Astrocyte (in vitro differentiated cells and primary cell): ENCODE results near the gene HMCN2.

Source experiments
- EZH2 ChIP-seq: IDR thresholded peaks from 2 replicates; pipeline ENCODE4 v1.6.1; 2012; ENCODE audit warnings: mild to moderate bottlenecking, low read length, inconsistent platforms; ENCODE audit not compliant: insufficient read depth
- TF ChIP-seq, protein P1 (sequence below): IDR thresholded peaks from 2 replicates; pipeline ENCODE4 v1.5.1; 2011; ENCODE audit warnings: low read depth, mild to moderate bottlenecking, inconsistent platforms, low read length, moderate library complexity; ENCODE audit not compliant: insufficient read depth

DNA sequence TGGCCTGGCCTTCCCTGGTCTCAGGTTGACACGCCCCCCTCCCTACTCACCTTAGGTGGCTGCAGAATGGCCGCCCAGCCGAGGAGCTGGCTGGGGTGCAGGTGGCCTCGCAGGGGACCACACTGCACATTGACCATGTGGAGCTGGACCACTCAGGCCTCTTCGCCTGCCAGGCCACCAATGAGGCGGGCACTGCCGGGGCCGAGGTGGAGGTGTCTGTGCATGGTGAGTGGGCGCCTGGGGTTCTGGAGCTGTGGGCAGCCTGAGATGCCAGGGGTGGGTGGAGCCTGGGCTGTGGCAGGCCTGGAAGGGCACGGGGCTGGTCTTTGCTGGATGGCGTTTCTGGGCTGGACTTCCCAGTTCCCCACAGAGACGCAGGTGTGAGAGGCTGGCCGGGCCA lies 90.5 kb downstream of the HMCN2 start:
- TF ChIP-seq, protein P1, sequence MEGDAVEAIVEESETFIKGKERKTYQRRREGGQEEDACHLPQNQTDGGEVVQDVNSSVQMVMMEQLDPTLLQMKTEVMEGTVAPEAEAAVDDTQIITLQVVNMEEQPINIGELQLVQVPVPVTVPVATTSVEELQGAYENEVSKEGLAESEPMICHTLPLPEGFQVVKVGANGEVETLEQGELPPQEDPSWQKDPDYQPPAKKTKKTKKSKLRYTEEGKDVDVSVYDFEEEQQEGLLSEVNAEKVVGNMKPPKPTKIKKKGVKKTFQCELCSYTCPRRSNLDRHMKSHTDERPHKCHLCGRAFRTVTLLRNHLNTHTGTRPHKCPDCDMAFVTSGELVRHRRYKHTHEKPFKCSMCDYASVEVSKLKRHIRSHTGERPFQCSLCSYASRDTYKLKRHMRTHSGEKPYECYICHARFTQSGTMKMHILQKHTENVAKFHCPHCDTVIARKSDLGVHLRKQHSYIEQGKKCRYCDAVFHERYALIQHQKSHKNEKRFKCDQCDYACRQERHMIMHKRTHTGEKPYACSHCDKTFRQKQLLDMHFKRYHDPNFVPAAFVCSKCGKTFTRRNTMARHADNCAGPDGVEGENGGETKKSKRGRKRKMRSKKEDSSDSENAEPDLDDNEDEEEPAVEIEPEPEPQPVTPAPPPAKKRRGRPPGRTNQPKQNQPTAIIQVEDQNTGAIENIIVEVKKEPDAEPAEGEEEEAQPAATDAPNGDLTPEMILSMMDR = no peak
- TF ChIP-seq EZH2 = no peak
